ENCODE measurements around the gene WDR27.

WDR27 gene

GRCh38 chr6:169575365-169575764 is 126.5 kb downstream of the WDR27 start:
- H2AFZ ChIP-seq (ENCODE audit: low read depth, low read length) = no peak overlapping the region
- H2AK5ac ChIP-seq (ENCODE audit: low read length, severe bottlenecking) = no peak overlapping the region
- H4K91ac ChIP-seq (ENCODE audit: low read length) = no peak overlapping the region
- H3K4me2 ChIP-seq (ENCODE audit: low read length, poor library complexity, severe bottlenecking) = no peak overlapping the region
- H4K8ac ChIP-seq (ENCODE audit: low read length) = no peak overlapping the region
- no peak overlapping the region for H2BK5ac ChIP-seq (ENCODE audit: low read depth, low read length, poor library complexity, severe bottlenecking)
- no peak overlapping the region for H3K27ac ChIP-seq (ENCODE audit: low read length, poor library complexity, severe bottlenecking)
- no peak overlapping the region for H3K9ac ChIP-seq (ENCODE audit: low read length)
- H3K4me1 ChIP-seq (ENCODE audit: control insufficient read depth, insufficient read depth, low read depth, low read length) = peaks cover 2% of the 10 kb centered on the region
- no peak overlapping the region for H2BK120ac ChIP-seq (ENCODE audit: low read depth, low read length)
- WGBS = 80% methylated on average over 3 of the region's 5 CpGs
- H3K18ac ChIP-seq (ENCODE audit: low read depth in 1 of 2, low read length in 2 of 2) = no peak overlapping the region
- H3K4me3 ChIP-seq (ENCODE audit: insufficient read depth in 1 of 2, low read depth in 1 of 2, low read length in 2 of 2) = no peak overlapping the region
- H2BK15ac ChIP-seq (ENCODE audit: low read depth, poor library complexity, severe bottlenecking) = no peak overlapping the region
- no peak overlapping the region for H3K14ac ChIP-seq (ENCODE audit: low read length in 2 of 2)
- no peaks in the 10 kb centered on the region for H3K27me3 ChIP-seq (ENCODE audit: control insufficient read depth in 1 of 2, insufficient read depth in 1 of 2, low read length in 2 of 2)
- H3K4ac ChIP-seq (ENCODE audit: low read depth in 1 of 2, low read length in 2 of 2) = no peak overlapping the region
- no peak overlapping the region for H2BK12ac ChIP-seq (ENCODE audit: low read length in 2 of 2)
- no peaks in the 10 kb centered on the region for H3K9me3 ChIP-seq (ENCODE audit: control insufficient read depth, low read length)
- peaks cover 11 to 13% of the 10 kb centered on the region in 2 experiments for H3K36me3 ChIP-seq (ENCODE audit: control insufficient read depth in 1 of 2, insufficient read depth in 2 of 2, low read depth in 1 of 2, low read length in 2 of 2)
- no peak overlapping the region for H3K23ac ChIP-seq (ENCODE audit: low read length in 2 of 2)
- DNase-seq = no peak
- no peaks in the 10 kb centered on the region for H3K79me1 ChIP-seq (replicated peaks; ENCODE audit: low read length, poor library complexity, severe bottlenecking)

DNA sequence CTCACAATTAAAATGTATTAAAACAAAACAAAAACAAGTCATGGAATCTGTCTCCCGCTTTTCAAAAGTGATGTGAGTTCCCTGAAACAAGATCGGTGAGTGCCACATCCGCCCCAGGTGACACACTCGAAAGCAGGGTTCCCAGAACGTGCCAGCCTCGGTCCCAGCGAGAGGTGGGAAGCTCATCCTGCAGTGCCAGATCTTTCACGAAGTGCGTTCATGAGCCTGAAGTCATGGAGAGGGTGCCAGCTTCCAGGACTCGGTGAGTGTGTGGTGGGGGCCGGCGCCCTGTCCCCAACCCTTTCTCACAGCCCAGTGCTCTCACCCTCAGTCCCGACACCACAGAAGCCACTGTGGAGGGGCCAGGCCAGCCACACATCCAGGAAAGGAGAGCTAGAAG is 127.4 kb downstream of the WDR27 start:
- Histone ChIP-seq H3K4me3 (ENCODE audit: insufficient read depth in 1 of 2, low read depth in 1 of 2, low read length in 2 of 2) (no peak overlapping the region), H4K8ac (ENCODE audit: low read length) (no peak overlapping the region), H3K9me3 (ENCODE audit: control insufficient read depth, low read length) (no peaks in the 10 kb centered on the region), H3K4me1 (ENCODE audit: control insufficient read depth, insufficient read depth, low read depth, low read length) (peaks cover 2% of the 10 kb centered on the region), H3K18ac (ENCODE audit: low read depth in 1 of 2, low read length in 2 of 2) (no peak overlapping the region), H3K36me3 (ENCODE audit: control insufficient read depth in 1 of 2, insufficient read depth in 2 of 2, low read depth in 1 of 2, low read length in 2 of 2) (peaks cover 14 to 18% of the 10 kb centered on the region in 2 experiments), H3K14ac (ENCODE audit: low read length in 2 of 2) (no peak overlapping the region), H3K9ac (ENCODE audit: low read length) (no peak overlapping the region), H2AFZ (ENCODE audit: low read depth, low read length) (no peak overlapping the region), H2AK5ac (ENCODE audit: low read length, severe bottlenecking) (no peak overlapping the region), H2BK12ac (ENCODE audit: low read length in 2 of 2) (no peak overlapping the region), H3K23ac (ENCODE audit: low read length in 2 of 2) (no peak overlapping the region), H3K4ac (ENCODE audit: low read depth in 1 of 2, low read length in 2 of 2) (no peak overlapping the region), H2BK5ac (ENCODE audit: low read depth, low read length, poor library complexity, severe bottlenecking) (no peak overlapping the region), H3K79me1 (replicated peaks; ENCODE audit: low read length, poor library complexity, severe bottlenecking) (no peaks in the 10 kb centered on the region), H2BK15ac (ENCODE audit: low read depth, poor library complexity, severe bottlenecking) (no peak overlapping the region), H3K27ac (ENCODE audit: low read length, poor library complexity, severe bottlenecking) (no peak overlapping the region), H4K91ac (ENCODE audit: low read length) (peak overlapping the region; percentile 41), H3K4me2 (ENCODE audit: low read length, poor library complexity, severe bottlenecking) (no peak overlapping the region), H2BK120ac (ENCODE audit: low read depth, low read length) (no peak overlapping the region), H3K27me3 (ENCODE audit: control insufficient read depth in 1 of 2, insufficient read depth in 1 of 2, low read length in 2 of 2) (no peaks in the 10 kb centered on the region)
- WGBS = 87% methylated on average over 13 of the region's 13 CpGs
- DNase-seq = no peak

DNA sequence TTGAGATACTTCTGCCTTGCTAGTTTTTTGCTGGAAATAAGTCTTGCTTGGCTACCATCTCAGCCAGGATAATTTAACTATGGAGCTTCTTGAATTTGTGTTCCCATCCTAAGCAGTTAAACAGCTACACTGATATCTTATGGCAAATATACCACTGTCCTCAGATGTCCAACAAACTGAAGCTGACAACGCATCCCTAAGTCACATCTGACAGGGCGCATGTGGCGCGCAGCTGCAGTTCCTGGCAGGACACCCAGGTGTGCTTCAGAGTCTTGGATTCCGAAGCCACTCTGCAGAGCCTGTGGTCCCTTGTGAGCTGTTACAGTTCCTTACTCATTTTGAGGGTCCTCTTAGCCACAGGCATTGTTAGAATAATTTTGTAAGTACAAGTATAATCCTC is 127.9 kb downstream of the WDR27 start:
- Histone ChIP-seq H3K27me3 (ENCODE audit: control insufficient read depth in 1 of 2, insufficient read depth in 1 of 2, low read length in 2 of 2) (no peaks in the 10 kb centered on the region), H3K4me1 (ENCODE audit: control insufficient read depth, insufficient read depth, low read depth, low read length) (peaks cover 3% of the 10 kb centered on the region), H3K4me3 (ENCODE audit: insufficient read depth in 1 of 2, low read depth in 1 of 2, low read length in 2 of 2) (no peak overlapping the region), H3K27ac (ENCODE audit: low read length, poor library complexity, severe bottlenecking) (no peak overlapping the region), H2BK120ac (ENCODE audit: low read depth, low read length) (no peak overlapping the region), H4K8ac (ENCODE audit: low read length) (no peak overlapping the region), H2BK12ac (ENCODE audit: low read length in 2 of 2) (no peak overlapping the region), H3K4ac (ENCODE audit: low read depth in 1 of 2, low read length in 2 of 2) (no peak overlapping the region), H3K14ac (ENCODE audit: low read length in 2 of 2) (no peak overlapping the region), H2AFZ (ENCODE audit: low read depth, low read length) (no peak overlapping the region), H2AK5ac (ENCODE audit: low read length, severe bottlenecking) (no peak overlapping the region), H3K23ac (ENCODE audit: low read length in 2 of 2) (no peak overlapping the region), H3K4me2 (ENCODE audit: low read length, poor library complexity, severe bottlenecking) (no peak overlapping the region), H3K9ac (ENCODE audit: low read length) (no peak overlapping the region), H4K91ac (ENCODE audit: low read length) (no peak overlapping the region), H3K9me3 (ENCODE audit: control insufficient read depth, low read length) (no peaks in the 10 kb centered on the region), H3K79me1 (replicated peaks; ENCODE audit: low read length, poor library complexity, severe bottlenecking) (no peaks in the 10 kb centered on the region), H3K18ac (ENCODE audit: low read depth in 1 of 2, low read length in 2 of 2) (no peak overlapping the region), H2BK15ac (ENCODE audit: low read depth, poor library complexity, severe bottlenecking) (no peak overlapping the region), H2BK5ac (ENCODE audit: low read depth, low read length, poor library complexity, severe bottlenecking) (no peak overlapping the region), H3K36me3 (ENCODE audit: control insufficient read depth in 1 of 2, insufficient read depth in 2 of 2, low read depth in 1 of 2, low read length in 2 of 2) (peaks cover 13 to 14% of the 10 kb centered on the region in 2 experiments)
- 94% methylated on average over 5 of the region's 5 CpGs for WGBS
- DNase-seq = no peak

- Histone ChIP-seq H3K18ac (ENCODE audit: low read depth in 1 of 2, low read length in 2 of 2) (no peak overlapping the region), H2AK5ac (ENCODE audit: low read length, severe bottlenecking) (no peak overlapping the region), H3K36me3 (ENCODE audit: control insufficient read depth in 1 of 2, insufficient read depth in 2 of 2, low read depth in 1 of 2, low read length in 2 of 2) (peaks cover 7 to 10% of the 10 kb centered on the region in 2 experiments), H3K27me3 (ENCODE audit: control insufficient read depth in 1 of 2, insufficient read depth in 1 of 2, low read length in 2 of 2) (no peaks in the 10 kb centered on the region), H2BK12ac (ENCODE audit: low read length in 2 of 2) (no peak overlapping the region), H2BK15ac (ENCODE audit: low read depth, poor library complexity, severe bottlenecking) (no peak overlapping the region), H3K4me2 (ENCODE audit: low read length, poor library complexity, severe bottlenecking) (no peak overlapping the region), H3K9ac (ENCODE audit: low read length) (no peak overlapping the region), H3K9me3 (ENCODE audit: control insufficient read depth, low read length) (no peaks in the 10 kb centered on the region), H3K27ac (ENCODE audit: low read length, poor library complexity, severe bottlenecking) (no peak overlapping the region), H3K14ac (ENCODE audit: low read length in 2 of 2) (no peak overlapping the region), H3K79me1 (replicated peaks; ENCODE audit: low read length, poor library complexity, severe bottlenecking) (no peaks in the 10 kb centered on the region), H2AFZ (ENCODE audit: low read depth, low read length) (no peak overlapping the region), H3K23ac (ENCODE audit: low read length in 2 of 2) (no peak overlapping the region), H3K4ac (ENCODE audit: low read depth in 1 of 2, low read length in 2 of 2) (no peak overlapping the region), H2BK5ac (ENCODE audit: low read depth, low read length, poor library complexity, severe bottlenecking) (no peak overlapping the region), H4K8ac (ENCODE audit: low read length) (no peak overlapping the region), H4K91ac (ENCODE audit: low read length) (no peak overlapping the region), H2BK120ac (ENCODE audit: low read depth, low read length) (no peak overlapping the region), H3K4me3 (ENCODE audit: insufficient read depth in 1 of 2, low read depth in 1 of 2, low read length in 2 of 2) (no peak overlapping the region), H3K4me1 (ENCODE audit: control insufficient read depth, insufficient read depth, low read depth, low read length) (peaks cover 4% of the 10 kb centered on the region)
- DNase-seq = peak; percentile 5
- 81% methylated on average over 8 of the region's 12 CpGs for WGBS
Observed at GRCh38 chr6:169571123-169571962, 130.5 kb downstream of the WDR27 start.
